Trophoblast cell (in vitro differentiated cells and primary cell): Measurements from ENCODE around the gene MRPL3.

Source experiments
- DNase-seq, 2 donors: peaks; one replicate each; pipeline ENCODE4 v3.0.0-alpha.2; 2016
- H2AFZ ChIP-seq: 2 replicates; pipeline ENCODE4 v1.6.1; 2013; ENCODE audit warnings: low read length, moderate library complexity, mild to moderate bottlenecking; ENCODE audit not compliant: insufficient read depth, poor library complexity
- H2AK5ac ChIP-seq: 2 replicates; pipeline ENCODE4 v1.6.1; 2013; ENCODE audit warnings: mild to moderate bottlenecking, low read length
- H2BK120ac ChIP-seq: 2 replicates; pipeline ENCODE4 v1.6.1; 2013; ENCODE audit warnings: low read length, mild to moderate bottlenecking, moderate library complexity; ENCODE audit not compliant: insufficient read depth, poor library complexity
- H2BK12ac ChIP-seq: 2 replicates; pipeline ENCODE4 v1.6.1; 2013; ENCODE audit warnings: mild to moderate bottlenecking, low read length, moderate library complexity
- H2BK5ac ChIP-seq: 2 replicates; pipeline ENCODE4 v1.6.1; 2013; ENCODE audit warnings: low read length, low read depth, moderate library complexity, mild to moderate bottlenecking; ENCODE audit not compliant: poor library complexity
- H3K14ac ChIP-seq: 2 replicates; pipeline ENCODE4 v1.6.1; 2013; ENCODE audit warnings: mild to moderate bottlenecking, low read length
- H3K18ac ChIP-seq: 2 replicates; pipeline ENCODE4 v1.6.1; 2013; ENCODE audit warnings: mild to moderate bottlenecking, low read length
- H3K23ac ChIP-seq: 2 replicates; pipeline ENCODE4 v1.6.1; 2013; ENCODE audit warnings: low read length
- H3K27ac ChIP-seq: 2 replicates; pipeline ENCODE4 v1.5.1; 2013; ENCODE audit warnings: low read depth, mild to moderate bottlenecking, inconsistent platforms, low read length, moderate library complexity
- H3K27me3 ChIP-seq: 2 replicates; pipeline ENCODE4 v1.6.1; 2013; ENCODE audit warnings: inconsistent platforms, mild to moderate bottlenecking, low read length, moderate library complexity; ENCODE audit not compliant: insufficient read depth
- H3K36me3 ChIP-seq, 2 experiments: 1 replicate in 1 of 2; 2 replicates in 1 of 2; pipeline ENCODE4 v1.6.1; 2013; ENCODE audit warnings: low read length in 2 of 2, mild to moderate bottlenecking in 2 of 2, moderate library complexity in 1 of 2; ENCODE audit not compliant: insufficient read depth in 2 of 2, control insufficient read depth in 1 of 2
- H3K4ac ChIP-seq: 2 replicates; pipeline ENCODE4 v1.6.1; 2013; ENCODE audit warnings: low read depth, mild to moderate bottlenecking, low read length, moderate library complexity
- H3K4me1 ChIP-seq, 2 experiments: 1 replicate in 1 of 2; 2 replicates in 1 of 2; pipeline ENCODE4 v1.6.1; 2013; ENCODE audit warnings: low read length in 2 of 2, mild to moderate bottlenecking in 2 of 2, moderate library complexity in 1 of 2; ENCODE audit not compliant: insufficient read depth in 2 of 2, control insufficient read depth in 1 of 2
- H3K4me2 ChIP-seq: 2 replicates; pipeline ENCODE4 v1.6.1; 2013; ENCODE audit warnings: inconsistent platforms, mild to moderate bottlenecking, low read length, moderate library complexity
- H3K4me3 ChIP-seq: 2 replicates; pipeline ENCODE4 v1.5.1; 2013; ENCODE audit warnings: mild to moderate bottlenecking, low read depth, low read length, inconsistent platforms
- H3K79me1 ChIP-seq: one replicate; pipeline ENCODE4 v1.6.1; 2013; ENCODE audit warnings: low read length
- H3K79me2 ChIP-seq: 2 replicates; pipeline ENCODE4 v1.6.1; 2013; ENCODE audit warnings: low read length, mild to moderate bottlenecking; ENCODE audit not compliant: control insufficient read depth, insufficient read depth, poor library complexity
- H3K9ac ChIP-seq: 2 replicates; pipeline ENCODE4 v1.6.1; 2013; ENCODE audit warnings: mild to moderate bottlenecking, low read length
- H3K9me3 ChIP-seq: 2 replicates; pipeline ENCODE4 v1.6.1; 2013; ENCODE audit warnings: low read depth, mild to moderate bottlenecking, control low read depth, inconsistent platforms, low read length; ENCODE audit not compliant: insufficient read depth
- H4K12ac ChIP-seq: 2 replicates; pipeline ENCODE4 v1.6.1; 2013; ENCODE audit warnings: low read depth, mild to moderate bottlenecking, low read length, moderate library complexity
- H4K8ac ChIP-seq: 2 replicates; pipeline ENCODE4 v1.6.1; 2013; ENCODE audit warnings: low read depth, mild to moderate bottlenecking, low read length, moderate library complexity
- H4K91ac ChIP-seq: one replicate; pipeline ENCODE4 v1.6.1; 2013; ENCODE audit warnings: low read depth, mild to moderate bottlenecking, low read length, moderate library complexity
- WGBS: extraction: QIAGEN DNeasy Blood & Tissue Kit; methylation state at CpG from one replicate; pipeline ENCODE4 v1.1.7; 2013; ENCODE audit warnings: missing lambda C conversion rate; ENCODE audit not compliant: insufficient read length, insufficient coverage; ENCODE audit errors: extremely low coverage; 5-methylcytosine and 5-hydroxymethylcytosine counted together

MRPL3 gene

GRCh38 chr3:131526801-131527347 lies 24.1 kb upstream of the MRPL3 start:
- H3K14ac ChIP-seq, result no peak overlapping the region
- H3K4ac ChIP-seq, result no peak overlapping the region
- no peaks in the 10 kb centered on the region for H3K36me3 ChIP-seq
- no peak overlapping the region for H2BK5ac ChIP-seq
- H4K12ac ChIP-seq, result no peak overlapping the region
- H2BK120ac ChIP-seq, result no peak overlapping the region
- WGBS, result no CpG with 5 or more reads among the region's 37 CpGs
- no peak overlapping the region for H4K8ac ChIP-seq
- no peaks in the 10 kb centered on the region for H3K79me2 ChIP-seq
- H4K91ac ChIP-seq, result no peak overlapping the region
- no peaks in the 10 kb centered on the region for H3K79me1 ChIP-seq
- no peaks in the 10 kb centered on the region for H3K9me3 ChIP-seq
- H3K18ac ChIP-seq, result no peak overlapping the region
- no peaks in the 10 kb centered on the region for H3K27me3 ChIP-seq
- H2AK5ac ChIP-seq, result no peak overlapping the region
- peak overlapping the region; percentile 43 for H2AFZ ChIP-seq
- peaks cover 0 to 3% of the 10 kb centered on the region in 2 experiments for H3K4me1 ChIP-seq
- peak overlapping the region; percentile 63 for H3K4me3 ChIP-seq
- H3K4me2 ChIP-seq, result peak overlapping the region; percentile 74
- no peak overlapping the region for H2BK12ac ChIP-seq
- H3K23ac ChIP-seq, result no peak overlapping the region
- H3K27ac ChIP-seq, result no peak overlapping the region
- no peak overlapping the region for H3K9ac ChIP-seq
- peak; percentile 51 to 57 for DNase-seq

GRCh38 chr3:131518680-131519079 lies 15.9 kb upstream of the MRPL3 start:
- no CpG with 5 or more reads among the region's 7 CpGs for WGBS

GRCh38 chr3:131505421-131505820 lies 2.6 kb upstream of the MRPL3 start:
- H3K4me1 ChIP-seq, result peaks cover 2% of the 10 kb centered on the region in 2 experiments
- peaks cover 5% of the 10 kb centered on the region for H3K79me1 ChIP-seq
- H3K4me2 ChIP-seq, result no peak overlapping the region
- peaks cover 10% of the 10 kb centered on the region for H3K79me2 ChIP-seq
- no peak overlapping the region for H3K18ac ChIP-seq
- no CpG with 5 or more reads among the region's 4 CpGs for WGBS
- DNase-seq, result no peak
- no peaks in the 10 kb centered on the region for H3K36me3 ChIP-seq
- H4K8ac ChIP-seq, result no peak overlapping the region
- H3K14ac ChIP-seq, result no peak overlapping the region
- no peak overlapping the region for H3K23ac ChIP-seq
- no peak overlapping the region for H2BK120ac ChIP-seq
- H4K91ac ChIP-seq, result no peak overlapping the region
- no peak overlapping the region for H3K4me3 ChIP-seq
- no peak overlapping the region for H3K9ac ChIP-seq
- no peak overlapping the region for H2AFZ ChIP-seq
- no peak overlapping the region for H2BK12ac ChIP-seq
- H2AK5ac ChIP-seq, result no peak overlapping the region
- H4K12ac ChIP-seq, result no peak overlapping the region
- no peaks in the 10 kb centered on the region for H3K9me3 ChIP-seq
- H3K27ac ChIP-seq, result no peak overlapping the region
- no peak overlapping the region for H2BK5ac ChIP-seq
- H3K4ac ChIP-seq, result no peak overlapping the region
- peaks cover 3% of the 10 kb centered on the region for H3K27me3 ChIP-seq

More at GRCh38 chr3:131518680-131519079, 15.9 kb upstream of the MRPL3 start:
- no peak overlapping the region for H3K14ac ChIP-seq
- H3K79me2 ChIP-seq, result no peaks in the 10 kb centered on the region
- no peak overlapping the region for H3K23ac ChIP-seq
- no peaks in the 10 kb centered on the region for H3K79me1 ChIP-seq
- H3K27me3 ChIP-seq, result no peaks in the 10 kb centered on the region
- no peak overlapping the region for H4K12ac ChIP-seq
- H3K18ac ChIP-seq, result no peak overlapping the region
- H3K4me1 ChIP-seq, result no peaks in the 10 kb centered on the region
- H2BK5ac ChIP-seq, result no peak overlapping the region
- no peaks in the 10 kb centered on the region for H3K9me3 ChIP-seq
- DNase-seq, result no peak
- H3K9ac ChIP-seq, result no peak overlapping the region
- no peaks in the 10 kb centered on the region for H3K36me3 ChIP-seq
- no peak overlapping the region for H3K4me2 ChIP-seq
- no peak overlapping the region for H3K4me3 ChIP-seq
- no peak overlapping the region for H4K8ac ChIP-seq
- no peak overlapping the region for H2AK5ac ChIP-seq
- H3K4ac ChIP-seq, result no peak overlapping the region
- no peak overlapping the region for H2BK120ac ChIP-seq
- no peak overlapping the region for H2BK12ac ChIP-seq
- no peak overlapping the region for H4K91ac ChIP-seq
- no peak overlapping the region for H2AFZ ChIP-seq
- no peak overlapping the region for H3K27ac ChIP-seq

- Histone ChIP-seq H3K14ac (no peak overlapping the region), H4K8ac (peak overlapping the region; percentile 18), H2BK12ac (no peak overlapping the region), H3K9me3 (no peaks in the 10 kb centered on the region), H2BK5ac (no peak overlapping the region), H3K79me1 (peaks cover 5% of the 10 kb centered on the region), H2AFZ (no peak overlapping the region), H3K79me2 (peaks cover 10% of the 10 kb centered on the region), H4K91ac (no peak overlapping the region), H3K9ac (no peak overlapping the region), H3K4ac (no peak overlapping the region), H3K4me3 (no peak overlapping the region), H3K23ac (no peak overlapping the region), H3K36me3 (peaks cover 0 to 3% of the 10 kb centered on the region in 2 experiments), H4K12ac (no peak overlapping the region), H3K4me2 (peak overlapping the region; percentile 78), H3K18ac (no peak overlapping the region), H3K27me3 (peaks cover 3% of the 10 kb centered on the region), H2BK120ac (no peak overlapping the region), H3K4me1 (peaks cover 2% of the 10 kb centered on the region in 2 experiments), H2AK5ac (no peak overlapping the region), H3K27ac (no peak overlapping the region)
- no peak for DNase-seq
Measured at GRCh38 chr3:131503320-131503635, 507 bp upstream of the MRPL3 start.
